GM12872 (cell line): ENCODE results near the gene CDC42SE1.

ENCODE experiments used
- CTCF ChIP-seq: IDR thresholded peaks from 3 replicates; pipeline ENCODE4 v1.5.1; 2011; ENCODE audit warnings: low read depth, mild to moderate bottlenecking, low read length, moderate library complexity; ENCODE audit not compliant: insufficient read depth

Gene CDC42SE1

GRCh38 chr1:151005729-151006319 is 53.6 kb downstream of the CDC42SE1 start:
- no peak for TF ChIP-seq CTCF

- no peak for TF ChIP-seq CTCF
Observed at GRCh38 chr1:151003180-151003579, 56.2 kb downstream of the CDC42SE1 start.

- no peak for TF ChIP-seq CTCF
Observed at GRCh38 chr1:151002611-151003010, 56.8 kb downstream of the CDC42SE1 start.

GRCh38 chr1:151002051-151002450 is 57.4 kb downstream of the CDC42SE1 start:
- no peak for TF ChIP-seq CTCF

GRCh38 chr1:151001602-151002001 is 57.8 kb downstream of the CDC42SE1 start:
- no peak for TF ChIP-seq CTCF
